GM19351 (cell line): ENCODE measurements around the gene NCS1.

Experiments
- ATAC-seq: cut with Tn5 transposase; IDR thresholded peaks from one replicate; pipeline ENCODE4 v1.9.1; 2021; ENCODE audit warnings: mild to moderate bottlenecking, moderate library complexity; ENCODE audit not compliant: unreplicated experiment

Gene NCS1

GRCh38 chr9:130172161-130172857 lies at the start of gene NCS1:
Gene NCS1 (plus strand): TSS chr9:130172404. CDS start chr9:130172664, 260 bp downstream.
- ATAC-seq: no peak

DNA sequence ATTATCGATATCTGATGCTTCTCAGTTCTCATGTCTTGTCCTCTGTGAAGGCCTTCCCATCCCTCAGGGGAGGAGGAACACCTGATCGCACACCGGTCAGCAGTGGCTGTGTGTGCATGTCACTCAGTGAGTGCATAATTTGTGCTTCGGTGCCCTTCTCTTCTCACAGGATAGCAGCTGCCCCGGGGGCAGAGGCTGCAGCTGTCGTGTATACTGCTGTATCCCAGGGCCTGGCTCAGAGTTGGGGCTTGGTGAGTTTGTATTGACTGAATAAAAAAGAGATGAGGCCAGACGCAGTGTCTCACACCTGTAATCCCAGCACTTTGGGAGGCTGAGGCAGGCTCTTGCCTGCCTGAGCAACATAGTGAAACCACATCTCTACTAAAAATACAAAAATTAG lies 49.7 kb upstream of the NCS1 start:
- no peak for ATAC-seq

DNA sequence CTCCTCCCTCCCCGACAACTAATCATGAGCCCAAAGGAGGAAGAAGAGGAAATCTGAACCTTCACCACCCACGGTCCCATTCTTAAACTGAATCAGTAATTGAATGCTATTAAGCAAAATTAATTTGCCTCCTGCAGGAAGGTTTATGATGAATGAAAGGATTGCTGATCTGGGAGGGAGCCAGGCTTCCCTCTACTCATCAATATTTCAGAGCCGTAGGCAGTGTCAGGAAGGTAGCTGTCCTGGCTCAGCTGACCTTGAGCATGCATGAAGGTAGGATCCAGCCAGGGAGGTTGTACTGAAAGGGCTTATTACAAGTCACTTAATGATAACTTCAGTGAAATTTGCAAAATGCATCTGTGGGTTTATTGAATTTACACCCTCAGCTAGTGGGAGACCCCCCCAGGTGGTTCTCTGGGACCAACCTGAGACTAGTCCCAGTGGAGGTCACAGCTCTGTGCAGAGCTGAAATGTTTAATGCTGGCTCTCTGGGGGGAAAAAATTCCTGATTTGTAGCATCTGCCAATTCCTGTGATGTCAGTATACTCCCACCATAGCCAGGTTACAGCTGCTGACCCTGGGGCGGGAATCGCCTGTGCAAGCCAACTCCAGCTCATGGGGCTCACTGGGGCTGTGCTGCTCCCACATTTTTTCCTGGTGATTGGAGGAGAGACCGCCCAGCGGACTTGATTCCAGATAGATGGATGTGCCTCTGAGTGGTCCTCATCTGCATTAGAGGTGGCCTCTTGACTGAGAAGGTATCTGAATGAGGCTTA lies 47.9 kb upstream of the NCS1 start:
- ATAC-seq: no peak

- ATAC-seq: no peak
Measured at GRCh38 chr9:130126721-130127433, 45.3 kb upstream of the NCS1 start.

GRCh38 chr9:130128251-130128650 lies 44.0 kb upstream of the NCS1 start:
- peak; percentile 38 for ATAC-seq

- peak; percentile 68 for ATAC-seq
Measured at GRCh38 chr9:130128733-130129431, 43.3 kb upstream of the NCS1 start.

DNA sequence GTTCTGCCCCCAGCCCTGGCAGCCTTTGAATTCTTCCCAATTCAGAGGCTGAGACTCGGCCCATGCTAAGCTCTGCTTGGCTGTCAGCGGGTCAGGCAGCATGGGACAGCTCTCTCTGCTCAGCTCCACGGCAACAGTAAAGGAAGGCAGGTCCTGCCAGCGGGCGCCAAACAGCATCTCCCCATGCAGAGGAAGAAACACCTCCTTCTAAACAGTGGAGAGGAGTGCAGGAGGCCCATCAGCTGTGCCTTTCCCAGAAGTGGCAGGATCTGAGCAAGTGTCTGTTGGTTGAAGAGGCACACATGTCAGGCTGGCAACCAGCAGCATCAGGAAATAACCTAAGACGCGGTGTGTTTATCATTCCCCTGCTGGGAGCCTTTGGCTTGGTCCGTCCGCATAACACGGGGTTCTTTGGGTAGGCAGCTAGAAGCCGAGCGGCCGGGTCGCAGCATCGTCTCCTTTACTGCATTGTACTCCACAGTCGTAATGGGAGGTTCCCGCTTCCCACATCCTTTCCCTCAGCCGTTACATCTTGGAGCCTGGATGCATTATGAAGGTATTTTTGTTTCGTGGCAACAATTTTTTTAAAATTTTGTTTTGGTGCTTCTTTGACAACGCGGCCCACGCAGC lies 42.7 kb upstream of the NCS1 start:
- ATAC-seq: no peak

DNA sequence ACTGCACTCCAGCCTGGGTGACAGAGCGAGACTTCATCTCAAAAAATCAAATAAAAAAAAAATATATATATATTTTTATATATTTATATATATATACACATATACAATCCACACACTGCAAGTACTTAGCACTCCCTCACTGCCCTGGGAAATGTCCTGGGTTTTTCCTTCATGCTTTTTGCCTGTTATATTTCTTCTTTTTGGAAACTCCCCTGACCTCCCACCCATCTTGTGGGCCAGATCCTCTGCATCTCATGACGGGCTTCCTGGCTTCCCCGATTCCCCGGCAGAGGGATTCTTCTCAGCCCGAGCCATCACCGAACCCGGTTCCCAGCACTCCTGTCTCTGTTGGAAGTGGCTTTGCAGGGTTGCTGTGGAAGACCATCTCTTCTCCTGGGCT lies 39.5 kb upstream of the NCS1 start:
- ATAC-seq: no peak

GRCh38 chr9:130137081-130137640 lies 35.0 kb upstream of the NCS1 start:
- no peak for ATAC-seq

GRCh38 chr9:130137641-130138081 lies 34.5 kb upstream of the NCS1 start:
- ATAC-seq: no peak

DNA sequence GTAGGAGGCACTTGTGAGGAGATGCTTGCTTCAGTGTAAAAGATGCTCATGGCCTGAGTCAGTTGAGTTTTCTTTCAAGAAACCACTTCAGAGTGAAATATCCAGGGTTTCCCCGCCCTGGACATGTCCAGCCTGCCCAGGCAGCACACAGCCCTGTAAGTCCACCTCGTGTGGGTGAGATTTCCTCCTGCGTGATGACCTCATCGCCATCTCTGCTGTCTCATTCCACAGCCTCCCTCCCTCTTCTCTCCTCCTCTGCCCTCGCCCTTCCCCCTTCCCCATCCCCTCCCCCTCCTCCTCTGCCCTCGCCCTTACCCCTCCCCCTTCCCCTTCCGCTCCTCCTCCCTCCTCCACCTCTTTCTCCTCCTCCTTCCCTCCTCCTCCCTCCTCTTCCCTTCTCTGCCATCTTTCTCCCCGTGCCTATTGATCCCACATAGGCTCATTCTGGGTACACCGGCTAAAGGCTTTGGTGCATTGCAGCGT lies 34.0 kb upstream of the NCS1 start:
- no peak for ATAC-seq

DNA sequence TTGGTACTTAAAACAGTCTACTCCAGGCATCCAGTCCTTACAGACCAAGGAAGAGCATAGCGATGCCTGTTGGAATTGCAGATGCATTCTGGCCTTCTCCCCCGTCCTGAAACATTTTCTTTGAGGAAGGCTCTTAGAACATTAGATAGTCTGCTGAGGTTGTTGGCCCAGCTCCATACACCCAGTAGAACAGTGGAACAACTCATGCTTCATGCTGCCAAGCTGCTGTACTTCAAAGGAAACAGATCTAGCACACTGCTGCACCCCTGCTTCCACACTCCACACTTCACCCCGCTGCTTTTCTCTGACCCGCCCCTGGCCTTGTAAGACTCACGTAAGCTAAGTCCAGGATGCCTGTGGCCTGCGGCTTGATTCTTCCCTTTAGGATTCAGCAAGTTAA lies 33.4 kb upstream of the NCS1 start:
- no peak for ATAC-seq

DNA sequence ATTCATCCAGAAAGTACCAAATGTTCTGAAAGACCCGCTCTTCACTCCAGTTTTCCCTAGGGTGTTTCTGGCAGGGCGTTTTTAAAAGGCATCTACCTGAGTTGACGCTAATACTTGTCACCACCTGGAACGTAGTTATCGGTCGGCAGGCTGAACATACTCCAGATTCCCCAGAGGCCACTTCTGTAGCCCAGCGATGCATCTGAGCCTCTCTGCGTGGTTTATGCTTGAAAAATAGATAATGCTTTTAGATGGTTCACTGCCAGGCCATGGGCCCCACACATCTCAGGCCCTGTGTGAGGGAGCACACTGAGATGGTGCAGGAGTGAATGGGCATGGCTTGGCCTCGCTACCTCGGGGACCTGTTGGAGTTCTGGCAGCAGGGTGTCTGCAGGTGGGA lies 33.0 kb upstream of the NCS1 start:
- no peak for ATAC-seq

- ATAC-seq: no peak
Measured at GRCh38 chr9:130140706-130141105, 31.5 kb upstream of the NCS1 start.

GRCh38 chr9:130142056-130142455 lies 30.1 kb upstream of the NCS1 start:
- ATAC-seq: no peak

DNA sequence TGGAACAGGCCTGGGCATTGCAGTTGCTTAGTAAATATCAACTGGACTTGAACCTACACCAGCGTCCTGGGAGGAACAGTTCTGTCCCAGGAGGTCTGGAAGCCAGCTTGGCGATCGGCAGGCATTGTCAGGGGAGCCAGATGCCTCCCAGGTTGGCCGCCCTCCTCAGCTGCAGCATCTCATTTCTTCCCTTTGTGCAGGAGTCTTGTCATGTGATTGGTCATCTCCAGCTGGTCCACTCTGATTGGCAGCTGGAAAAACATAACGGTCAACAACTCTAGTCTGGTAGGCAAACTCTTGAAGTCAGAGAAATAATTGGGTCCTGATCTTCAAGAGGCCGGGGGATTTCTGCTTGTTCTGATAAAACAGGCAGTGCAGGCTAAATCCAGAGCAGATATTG lies 29.6 kb upstream of the NCS1 start:
- no peak for ATAC-seq

DNA sequence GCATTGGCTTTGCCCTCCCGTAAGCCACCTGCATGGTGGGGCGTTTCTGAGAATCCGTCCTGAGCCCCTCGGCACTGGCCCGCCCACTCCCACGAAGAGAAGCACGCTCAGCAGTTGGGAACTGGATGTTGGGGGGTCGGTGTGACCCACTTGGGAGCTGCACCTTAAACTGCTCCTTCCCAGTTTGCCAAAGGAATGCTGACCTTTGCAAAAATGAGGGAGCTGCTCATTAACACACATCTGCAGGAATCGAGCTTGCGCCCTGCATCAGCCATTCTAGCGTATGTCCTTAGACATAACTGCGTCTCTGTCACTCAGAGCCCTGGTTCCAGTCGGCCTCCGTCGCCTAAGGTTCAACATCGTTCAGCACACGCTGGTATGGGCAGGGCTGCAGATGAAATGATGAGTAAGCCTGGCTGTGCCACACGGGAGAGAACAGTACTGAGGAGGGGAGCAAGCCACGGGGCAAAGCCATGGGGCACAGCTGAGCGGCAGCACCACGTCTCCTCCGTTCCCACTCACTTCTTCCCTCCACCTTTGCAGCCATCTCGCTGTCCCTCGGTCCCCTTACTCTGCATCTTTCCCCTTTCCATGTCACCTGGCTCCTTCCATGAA lies 28.8 kb upstream of the NCS1 start:
- ATAC-seq: no peak

GRCh38 chr9:130143958-130144366 lies 28.2 kb upstream of the NCS1 start:
- no peak for ATAC-seq

GRCh38 chr9:130144703-130145102 lies 27.5 kb upstream of the NCS1 start:
- ATAC-seq: no peak

- ATAC-seq: no peak
Measured at GRCh38 chr9:130145658-130146057, 26.5 kb upstream of the NCS1 start.
